MCF 10A (cell line): ENCODE measurements around the gene MGAT5B. TPM values are rescaled to one million over a fixed set of nuclear protein-coding genes. Genes with fewer than 3 reads are reported as not detected.

Experiments used
- BruUV-seq: library from RNA; stranded (reverse); fragments of 400-500 nt; replicated peaks from 2 replicates; lab custom pipeline; 2021; lab: Mats Ljungman, UMichigan
- CTCF ChIA-PET: fragments of 300-600 bp; sonication (Branson Sonifier 250); formaldehyde crosslinking; extraction: SDS; loops from one replicate; lab custom pipeline; 2021; ENCODE audit warnings: antibody characterized with exemption, inconsistent platforms; lab: Yijun Ruan, JAX
- POLR2A ChIA-PET: fragments of 300-600, 350-650 bp; sonication (Branson Sonifier 250); formaldehyde crosslinking; extraction: SDS; loops from one replicate; lab custom pipeline; 2020; ENCODE audit warnings: antibody characterized with exemption, inconsistent platforms; lab: Yijun Ruan, JAX
- DNase-seq: peaks from one replicate; pipeline ENCODE4 v3.0.0-alpha.2; 2018; ENCODE audit not compliant: unreplicated experiment
- H3K27ac Mint-ChIP-seq: one replicate; pipeline ENCODE4 v1.8.0; 2022; ENCODE audit warnings: mild to moderate bottlenecking, low read depth, mixed read lengths; ENCODE audit not compliant: unreplicated experiment
- H3K27me3 Mint-ChIP-seq: one replicate; pipeline ENCODE4 v1.8.0; 2022; ENCODE audit warnings: mixed read lengths; ENCODE audit not compliant: insufficient read depth, unreplicated experiment
- H3K36me3 Mint-ChIP-seq: one replicate; pipeline ENCODE4 v1.8.0; 2022; ENCODE audit warnings: mild to moderate bottlenecking, moderate library complexity, mixed read lengths; ENCODE audit not compliant: insufficient read depth, unreplicated experiment
- H3K4me1 Mint-ChIP-seq: one replicate; pipeline ENCODE4 v1.8.0; 2022; ENCODE audit warnings: mixed read lengths; ENCODE audit not compliant: insufficient read depth, unreplicated experiment
- H3K4me3 Mint-ChIP-seq: one replicate; pipeline ENCODE4 v1.8.0; 2022; ENCODE audit warnings: mild to moderate bottlenecking, moderate library complexity, mixed read lengths; ENCODE audit not compliant: unreplicated experiment
- H3K9me3 Mint-ChIP-seq: one replicate; pipeline ENCODE4 v1.8.0; 2022; ENCODE audit warnings: mixed read lengths; ENCODE audit not compliant: unreplicated experiment
- CTCF ChIP-seq: fragments of 200-600 bp; IDR thresholded peaks from one replicate; pipeline ENCODE4 v1.8.0; 2022; ENCODE audit warnings: antibody characterized with exemption, mild to moderate bottlenecking; ENCODE audit not compliant: unreplicated experiment
- intact Hi-C: fragments of 100-400 bp; cut with micrococcal nuclease; formaldehyde crosslinking; loops from 2 replicates; pipeline ENCODE4 v1.14.1; 2022
- total RNA-seq: library from RNA; stranded (reverse); gene quantifications from 2 replicates; pipeline ENCODE4 v1.2.3, GENCODE V29; 2022

MGAT5B gene
- total RNA-seq, 1 experiment from 2014 or later: 1.7 TPM

DNA sequence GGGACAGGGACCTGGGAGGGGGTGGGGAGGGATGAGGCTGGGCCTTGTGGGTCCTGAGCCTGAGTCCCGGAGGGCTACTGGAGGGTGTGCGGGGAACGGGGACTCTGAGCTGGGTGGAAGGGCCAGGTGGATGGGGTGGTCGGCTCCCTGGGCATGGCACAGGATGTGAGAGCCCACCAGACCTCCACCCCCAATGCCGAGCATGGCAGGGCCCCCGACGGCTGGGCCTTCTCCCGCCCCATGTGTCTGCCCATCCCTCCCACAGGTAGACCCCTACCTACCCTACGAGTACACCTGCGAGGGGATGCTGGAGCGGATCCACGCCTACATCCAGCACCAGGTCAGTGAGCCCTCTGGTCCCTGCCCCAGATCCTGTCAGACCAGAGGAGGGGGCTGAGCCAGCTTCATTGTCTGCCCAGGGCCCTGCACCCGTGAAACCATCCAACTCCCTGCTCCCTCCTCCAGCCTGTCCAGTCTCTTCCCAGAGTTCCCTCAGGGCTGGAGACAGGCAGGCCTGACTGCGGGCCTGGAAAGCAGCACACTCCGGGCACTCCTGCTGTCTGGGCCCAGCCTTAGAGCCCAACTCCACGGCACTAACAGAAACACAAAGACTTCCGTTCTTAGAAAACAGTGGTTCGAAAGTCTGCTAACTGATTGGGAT, 78.0 kb downstream of the MGAT5B start:
- ChIA-PET CTCF (no interaction called here), POLR2A (no interaction called here)
- H3K4me3 Mint-ChIP-seq: no peak overlapping the region
- no peak overlapping the region for H3K27ac Mint-ChIP-seq
- H3K36me3 Mint-ChIP-seq: peaks cover 6% of the 10 kb centered on the region
- intact Hi-C loops: loop anchor here (10.0 kb wide), 1 partner anchor 71 kb away; no protein-coding TSS in a partner anchor
- TF ChIP-seq CTCF: no peak
- no peaks in the 10 kb centered on the region for H3K4me1 Mint-ChIP-seq
- H3K27me3 Mint-ChIP-seq: no peaks in the 10 kb centered on the region
- DNase-seq: no peak
- no peaks in the 10 kb centered on the region for H3K9me3 Mint-ChIP-seq
- no TSS peak for BruUV-seq

- Mint-ChIP-seq H3K36me3 (peaks cover 6% of the 10 kb centered on the region), H3K4me1 (no peaks in the 10 kb centered on the region), H3K27me3 (no peaks in the 10 kb centered on the region), H3K4me3 (no peak overlapping the region), H3K9me3 (no peaks in the 10 kb centered on the region), H3K27ac (no peak overlapping the region)
- no TSS peak for BruUV-seq
- ChIA-PET POLR2A (no interaction called here), CTCF (no interaction called here)
- intact Hi-C loops: loop anchor here (10.0 kb wide), 1 partner anchor 72 kb away; no protein-coding TSS in a partner anchor
- TF ChIP-seq CTCF: no peak
- no peak for DNase-seq
These were observed 78.5 kb downstream of the MGAT5B start for GRCh38 chr17:76946772-76947135.

GRCh38 chr17:76947309-76947708, 79.1 kb downstream of the MGAT5B start:
- no TSS peak for BruUV-seq

DNA sequence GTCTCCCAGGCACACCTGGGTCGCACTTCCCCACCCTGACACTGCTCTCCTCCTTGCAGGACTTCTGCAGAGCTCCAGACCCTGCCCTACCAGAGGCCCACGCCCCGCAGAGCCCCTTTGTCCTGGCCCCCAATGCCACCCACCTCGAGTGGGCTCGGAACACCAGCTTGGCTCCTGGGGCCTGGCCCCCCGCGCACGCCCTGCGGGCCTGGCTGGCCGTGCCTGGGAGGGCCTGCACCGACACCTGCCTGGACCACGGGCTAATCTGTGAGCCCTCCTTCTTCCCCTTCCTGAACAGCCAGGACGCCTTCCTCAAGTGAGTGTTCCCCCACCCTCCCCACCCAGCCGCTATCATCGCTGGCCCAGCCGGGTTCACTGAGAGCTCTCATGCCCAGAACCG, 79.6 kb downstream of the MGAT5B start:
- Mint-ChIP-seq H3K27me3 (no peaks in the 10 kb centered on the region), H3K4me1 (no peaks in the 10 kb centered on the region), H3K4me3 (no peak overlapping the region), H3K9me3 (no peaks in the 10 kb centered on the region), H3K36me3 (peaks cover 6% of the 10 kb centered on the region), H3K27ac (no peak overlapping the region)
- intact Hi-C loops: loop anchor here (10.0 kb wide), 1 partner anchor 73 kb away; no protein-coding TSS in a partner anchor
- DNase-seq: no peak
- TF ChIP-seq CTCF: no peak
- POLR2A ChIA-PET: no interaction called here
- BruUV-seq: no TSS peak
- CTCF ChIA-PET: no interaction called here

More at GRCh38 chr17:76947309-76947708, 79.1 kb downstream of the MGAT5B start:
- POLR2A ChIA-PET: no interaction called here
- intact Hi-C loops: loop anchor here (10.0 kb wide), 1 partner anchor 73 kb away; no protein-coding TSS in a partner anchor
- CTCF ChIA-PET: no interaction called here
- Mint-ChIP-seq H3K27ac (no peak overlapping the region), H3K4me3 (no peak overlapping the region), H3K27me3 (no peaks in the 10 kb centered on the region), H3K9me3 (no peaks in the 10 kb centered on the region), H3K36me3 (peaks cover 6% of the 10 kb centered on the region), H3K4me1 (no peaks in the 10 kb centered on the region)
- TF ChIP-seq CTCF: no peak
- DNase-seq: no peak
